DOHH2 (cell line): ENCODE measurements around the gene TSC22D1.
A peak's percentile ranks its signal among the peaks of the same experiment; 100 is the strongest.

Experiments used
- H3F3A ChIP-seq: fragments of 200-600 bp; sonication (generic), shearing (Covaris generic); 2 replicates; pipeline ENCODE4 v1.6.0; 2016; ENCODE audit warnings: antibody characterized with exemption, mild to moderate bottlenecking; ENCODE audit not compliant: control insufficient read depth, insufficient read depth
- H3K27ac ChIP-seq: fragments of 200-600 bp; sonication (generic); 2 replicates; pipeline ENCODE4 v1.5.1; 2014; ENCODE audit warnings: low read depth, mild to moderate bottlenecking, low read length, moderate library complexity
- H3K27me3 ChIP-seq: fragments of 200-600 bp; sonication (generic); 2 replicates; pipeline ENCODE4 v1.6.1; 2014; ENCODE audit warnings: mild to moderate bottlenecking, low read length, mixed read lengths; ENCODE audit not compliant: control insufficient read depth
- H3K36me3 ChIP-seq: fragments of 200-600 bp; sonication (generic); 2 replicates; pipeline ENCODE4 v1.6.1; 2014; ENCODE audit warnings: mild to moderate bottlenecking, low read length, moderate library complexity, mixed read lengths; ENCODE audit not compliant: control insufficient read depth
- H3K4me1 ChIP-seq: fragments of 200-600 bp; sonication (generic); 2 replicates; pipeline ENCODE4 v1.6.1; 2014; ENCODE audit warnings: mild to moderate bottlenecking, low read length, mixed read lengths; ENCODE audit not compliant: control insufficient read depth
- H3K4me2 ChIP-seq: fragments of 200-600 bp; sonication (generic); 2 replicates; pipeline ENCODE4 v1.6.0; 2014; ENCODE audit warnings: mild to moderate bottlenecking, low read length, moderate library complexity
- H3K4me3 ChIP-seq: fragments of 200-600 bp; sonication (generic); 2 replicates; pipeline ENCODE4 v1.5.1; 2014; ENCODE audit warnings: mild to moderate bottlenecking, low read length, mixed read lengths
- H3K79me2 ChIP-seq: fragments of 200-600 bp; sonication (generic); 2 replicates; pipeline ENCODE4 v1.6.1; 2014; ENCODE audit warnings: mild to moderate bottlenecking, low read length, mixed read lengths; ENCODE audit not compliant: control insufficient read depth
- H3K9me2 ChIP-seq: fragments of 200-600 bp; sonication (generic); replicated peaks from 2 replicates; pipeline ENCODE4 v1.6.1; 2014; ENCODE audit warnings: mild to moderate bottlenecking, low read length, mixed read lengths; ENCODE audit not compliant: control insufficient read depth
- H3K9me3 ChIP-seq: fragments of 200-600 bp; sonication (generic); 2 replicates; pipeline ENCODE4 v1.6.1; 2014; ENCODE audit warnings: antibody characterized with exemption, low read length, mixed read lengths; ENCODE audit not compliant: control insufficient read depth, insufficient read depth
- H4K20me1 ChIP-seq: fragments of 200-600 bp; sonication (generic); 2 replicates; pipeline ENCODE4 v1.6.0; 2014; ENCODE audit warnings: low read depth, mild to moderate bottlenecking, antibody characterized with exemption, low read length, moderate library complexity; ENCODE audit not compliant: control insufficient read depth, insufficient read depth
- CTCF ChIP-seq: fragments of 200-600 bp; sonication (generic); IDR thresholded peaks from one replicate; pipeline ENCODE4 v1.5.1; 2014; ENCODE audit warnings: antibody characterized with exemption, mild to moderate bottlenecking, low read depth, low read length; ENCODE audit not compliant: poor library complexity, severe bottlenecking
- EZH2phosphoT487 ChIP-seq: fragments of 200-600 bp; sonication (generic); IDR thresholded peaks from 2 replicates; pipeline ENCODE4 v1.6.1; 2017; ENCODE audit warnings: borderline replicate concordance, mild to moderate bottlenecking, antibody characterized with exemption, low read length, moderate library complexity, mixed read lengths

TSC22D1 gene

GRCh38 chr13:44583137-44583536 is 7.0 kb upstream of the TSC22D1 start:
- Histone ChIP-seq H3K9me2 (no peaks in the 10 kb centered on the region), H3F3A (no peaks in the 10 kb centered on the region; the same call in 1 of the 2 replicates), H3K9me3 (no peaks in the 10 kb centered on the region), H3K27me3 (peaks cover 8% of the 10 kb centered on the region; the same call in 1 of the 2 replicates), H3K27ac (no peak overlapping the region), H3K4me1 (peaks cover 6% of the 10 kb centered on the region), H3K4me3 (no peak overlapping the region), H3K4me2 (no peak overlapping the region), H3K36me3 (no peaks in the 10 kb centered on the region), H4K20me1 (no peaks in the 10 kb centered on the region), H3K79me2 (no peaks in the 10 kb centered on the region)
- no peak for TF ChIP-seq CTCF
- no peak for TF ChIP-seq EZH2phosphoT487

- peak overlapping the region; percentile 73 for H3K4me3 ChIP-seq
- peak overlapping the region; percentile 59 for H3K27ac ChIP-seq
- no peaks in the 10 kb centered on the region; the same call in 1 of the 2 replicates for H3F3A ChIP-seq
- no peak for TF ChIP-seq EZH2phosphoT487
- no peak for TF ChIP-seq CTCF
- H4K20me1 ChIP-seq = no peaks in the 10 kb centered on the region
- peaks cover 37% of the 10 kb centered on the region for H3K4me1 ChIP-seq
- H3K4me2 ChIP-seq = peak overlapping the region; percentile 81
- H3K9me3 ChIP-seq = no peaks in the 10 kb centered on the region
- no peaks in the 10 kb centered on the region for H3K9me2 ChIP-seq
- peaks cover 28% of the 10 kb centered on the region for H3K79me2 ChIP-seq
- peaks cover 5% of the 10 kb centered on the region; the same call in 1 of the 2 replicates for H3K27me3 ChIP-seq
- H3K36me3 ChIP-seq = peaks cover 25% of the 10 kb centered on the region
Observed at GRCh38 chr13:44578067-44578400, 1.9 kb upstream of the TSC22D1 start.

- H3K4me2 ChIP-seq = peak overlapping the region; percentile 81
Observed at GRCh38 chr13:44577236-44578066, 1.3 kb upstream of the TSC22D1 start.

More at GRCh38 chr13:44577236-44578066, 1.3 kb upstream of the TSC22D1 start:
- H3K4me3 ChIP-seq = peak overlapping the region; percentile 73
- no peaks in the 10 kb centered on the region; the same call in 1 of the 2 replicates for H3F3A ChIP-seq
- H3K27ac ChIP-seq = peak overlapping the region; percentile 59
- H3K9me2 ChIP-seq = no peaks in the 10 kb centered on the region
- H4K20me1 ChIP-seq = no peaks in the 10 kb centered on the region
- peaks cover 26% of the 10 kb centered on the region for H3K36me3 ChIP-seq
- H3K4me1 ChIP-seq = peaks cover 43% of the 10 kb centered on the region
- peaks cover 34% of the 10 kb centered on the region for H3K79me2 ChIP-seq
- H3K27me3 ChIP-seq = peaks cover 3% of the 10 kb centered on the region; the same call in 1 of the 2 replicates
- TF ChIP-seq EZH2phosphoT487 (no peak), CTCF (no peak)
- no peaks in the 10 kb centered on the region for H3K9me3 ChIP-seq
